Immature natural killer cell (primary cell): ENCODE measurements around the gene GABRB3. TPM values are rescaled to one million over a fixed set of nuclear protein-coding genes. Genes with fewer than 3 reads are reported as not detected.

Experiments used
- DNase-seq, 3 donors: peaks; one replicate each; pipeline ENCODE4 v3.0.0; 2022; ENCODE audit warnings: mixed read lengths in 1 of 3
- H3K27ac Mint-ChIP-seq, 6 donors: one replicate each; pipeline ENCODE4 v1.8.0; 2020; ENCODE audit warnings: mixed read lengths in 6 of 6, mild to moderate bottlenecking in 5 of 6, inconsistent platforms in 4 of 6, moderate library complexity in 3 of 6
- H3K27me3 Mint-ChIP-seq, 3 donors: one replicate each; pipeline ENCODE4 v1.8.0; 2020 to 2021; ENCODE audit warnings: low read depth in 3 of 3, mild to moderate bottlenecking in 3 of 3, mixed read lengths in 3 of 3, moderate library complexity in 3 of 3, inconsistent platforms in 1 of 3
- H3K36me3 Mint-ChIP-seq, 3 donors: one replicate each; pipeline ENCODE4 v1.8.0; 2020; ENCODE audit warnings: mixed read lengths in 3 of 3, inconsistent platforms in 2 of 3, mild to moderate bottlenecking in 2 of 3
- H3K4me1 Mint-ChIP-seq, 2 donors: one replicate each; pipeline ENCODE4 v1.8.0; 2020; ENCODE audit warnings: inconsistent platforms in 2 of 2, mild to moderate bottlenecking in 2 of 2, mixed read lengths in 2 of 2, moderate library complexity in 1 of 2
- H3K4me3 Mint-ChIP-seq, 5 donors: one replicate each; pipeline ENCODE4 v1.8.0; 2020; ENCODE audit warnings: mild to moderate bottlenecking in 5 of 5, mixed read lengths in 5 of 5, inconsistent platforms in 3 of 5, moderate library complexity in 3 of 5
- H3K9me3 Mint-ChIP-seq, 6 donors: one replicate each; pipeline ENCODE4 v1.8.0; 2020; ENCODE audit warnings: mild to moderate bottlenecking in 6 of 6, mixed read lengths in 6 of 6, inconsistent platforms in 4 of 6, moderate library complexity in 3 of 6
- polyA plus RNA-seq, 3 donors: library from polyadenylated mRNA; unstranded; fragments of 300-500 nt; fragmentation: Illumina TruSeq; gene quantifications; one replicate each; pipeline ENCODE4 v1.2.3, GENCODE V29; 2021

GABRB3 gene
- polyA plus RNA-seq, 3 donors from 2014 or later = not detected

DNA sequence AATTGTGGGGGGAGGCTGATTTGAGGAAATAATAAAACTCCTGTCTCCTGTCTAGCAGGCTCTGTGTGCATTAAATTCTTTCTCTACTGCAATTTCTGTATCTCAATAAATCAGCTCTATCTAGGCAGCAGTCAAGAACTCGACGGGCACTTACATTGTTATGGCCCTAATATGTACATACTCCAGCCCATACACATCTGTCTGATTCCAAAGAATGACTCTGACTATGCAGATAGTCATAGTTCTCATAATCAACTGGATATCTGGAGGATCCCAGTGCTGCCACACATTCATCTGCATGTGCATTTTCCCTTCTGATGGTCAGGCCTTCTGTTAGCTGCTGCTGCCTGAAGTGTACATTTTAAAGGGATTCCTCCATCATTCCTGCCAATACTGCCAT lies 114.6 kb downstream of the GABRB3 start:
- peaks cover 0 to 1% (median 0%) of the 10 kb centered on the region in 3 donors for H3K27me3 Mint-ChIP-seq
- no peak for DNase-seq

DNA sequence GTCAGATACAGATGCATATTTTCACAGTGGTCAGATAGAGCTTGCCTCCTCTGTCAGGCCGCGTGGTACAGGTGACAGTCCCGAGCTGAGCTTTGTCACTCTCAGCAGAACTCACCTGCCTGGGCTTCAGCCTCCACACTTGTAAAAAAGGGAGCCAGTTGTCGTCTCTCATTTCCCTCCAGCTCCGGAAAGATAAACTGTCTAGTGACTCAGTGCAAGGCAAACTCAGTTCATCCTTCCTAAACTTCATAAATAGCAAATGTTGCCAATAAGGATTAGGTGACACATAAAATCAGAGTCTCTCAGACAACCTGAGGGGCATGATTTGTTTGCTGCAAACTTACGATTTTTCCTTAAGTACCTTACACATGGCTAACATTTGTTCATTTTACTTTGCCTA lies 116.8 kb downstream of the GABRB3 start:
- Mint-ChIP-seq H3K36me3 (no peaks in the 10 kb centered on the region), H3K4me3 (no peak overlapping the region), H3K27me3 (peaks cover 0 to 1% (median 0%) of the 10 kb centered on the region in 3 donors), H3K9me3 (peaks cover 5 to 40% (median 18%) of the 10 kb centered on the region in 6 donors), H3K27ac (no peak overlapping the region), H3K4me1 (no peaks in the 10 kb centered on the region)
- no peak for DNase-seq

More for the DNA sequence above, 114.6 kb downstream of the GABRB3 start:
- H3K27ac Mint-ChIP-seq = no peak overlapping the region
- no peak overlapping the region for H3K4me3 Mint-ChIP-seq
- no peaks in the 10 kb centered on the region for H3K4me1 Mint-ChIP-seq
- no peaks in the 10 kb centered on the region for H3K36me3 Mint-ChIP-seq
- peaks cover 3 to 26% (median 14%) of the 10 kb centered on the region in 6 donors for H3K9me3 Mint-ChIP-seq

- no peaks in the 10 kb centered on the region for H3K27me3 Mint-ChIP-seq
- DNase-seq = no peak
- peaks cover 7 to 61% (median 30%) of the 10 kb centered on the region in 6 donors for H3K9me3 Mint-ChIP-seq
- H3K36me3 Mint-ChIP-seq = no peaks in the 10 kb centered on the region
- H3K4me3 Mint-ChIP-seq = no peak overlapping the region
- H3K4me1 Mint-ChIP-seq = no peaks in the 10 kb centered on the region
- no peak overlapping the region for H3K27ac Mint-ChIP-seq
These were observed 121.0 kb downstream of the GABRB3 start for GRCh38 chr15:26651909-26652308.

- DNase-seq = no peak
- no peak overlapping the region for H3K4me3 Mint-ChIP-seq
- H3K4me1 Mint-ChIP-seq = no peaks in the 10 kb centered on the region
- no peak overlapping the region for H3K27ac Mint-ChIP-seq
- H3K9me3 Mint-ChIP-seq = peaks cover 10 to 58% (median 32%) of the 10 kb centered on the region in 6 donors
- H3K27me3 Mint-ChIP-seq = no peaks in the 10 kb centered on the region
- no peaks in the 10 kb centered on the region for H3K36me3 Mint-ChIP-seq
These were observed 124.2 kb downstream of the GABRB3 start for GRCh38 chr15:26648676-26649075.

DNA sequence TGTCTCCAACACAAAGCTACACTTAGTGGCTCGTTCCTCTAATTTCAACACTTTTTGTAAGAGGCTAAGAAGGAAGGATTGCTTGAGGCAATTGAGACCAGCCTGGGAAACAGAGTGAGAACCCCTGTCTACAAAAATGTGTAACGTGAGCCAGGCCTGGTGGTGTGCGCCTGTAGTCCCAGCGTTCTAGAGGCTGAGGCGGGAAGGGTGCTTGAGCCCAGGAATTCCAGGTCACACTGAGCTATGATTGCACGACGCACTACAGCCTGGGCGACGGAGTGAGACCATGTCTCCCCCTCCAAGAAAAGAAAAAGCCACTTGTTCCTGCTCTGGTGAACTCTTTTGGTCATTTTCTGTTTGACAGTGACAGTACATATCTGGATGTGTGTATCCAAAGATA lies 127.9 kb downstream of the GABRB3 start:
- no peaks in the 10 kb centered on the region for H3K36me3 Mint-ChIP-seq

GRCh38 chr15:26641144-26641543 lies 131.7 kb downstream of the GABRB3 start:
- Mint-ChIP-seq H3K9me3 (peaks cover 10 to 30% (median 21%) of the 10 kb centered on the region in 6 donors), H3K4me3 (no peak overlapping the region), H3K4me1 (no peaks in the 10 kb centered on the region), H3K36me3 (no peaks in the 10 kb centered on the region), H3K27me3 (peaks cover 0 to 2% (median 0%) of the 10 kb centered on the region in 3 donors), H3K27ac (no peak overlapping the region)
- DNase-seq = no peak

More for the DNA sequence above, 127.9 kb downstream of the GABRB3 start:
- peaks cover 15 to 45% (median 26%) of the 10 kb centered on the region in 6 donors for H3K9me3 Mint-ChIP-seq
- no peak overlapping the region for H3K4me3 Mint-ChIP-seq
- DNase-seq = no peak
- H3K4me1 Mint-ChIP-seq = no peaks in the 10 kb centered on the region
- no peak overlapping the region for H3K27ac Mint-ChIP-seq
- peaks cover 0 to 2% (median 0%) of the 10 kb centered on the region in 3 donors for H3K27me3 Mint-ChIP-seq

DNA sequence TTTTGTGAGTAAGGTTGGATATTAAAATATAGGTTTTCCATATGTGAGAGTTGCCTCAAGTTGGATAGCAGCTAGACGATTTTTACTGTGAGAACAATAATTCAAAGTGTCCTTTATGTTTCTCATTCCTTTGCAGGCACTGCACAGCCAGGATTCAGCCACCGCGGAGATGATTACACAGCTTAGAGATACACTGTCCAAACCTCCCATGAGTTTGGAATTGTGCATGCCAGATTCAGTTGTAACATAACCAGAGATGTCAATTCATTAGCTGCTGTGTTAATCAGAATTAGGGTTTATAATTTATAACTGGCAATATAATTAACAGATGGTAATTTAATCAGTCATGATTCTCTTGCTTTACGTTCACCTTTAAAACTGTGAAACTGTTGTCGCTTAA lies 132.3 kb downstream of the GABRB3 start:
- DNase-seq = no peak
- no peaks in the 10 kb centered on the region for H3K36me3 Mint-ChIP-seq

GRCh38 chr15:26639966-26640365 lies 132.9 kb downstream of the GABRB3 start:
- Mint-ChIP-seq H3K27me3 (peaks cover 0 to 2% (median 0%) of the 10 kb centered on the region in 3 donors), H3K4me1 (no peaks in the 10 kb centered on the region), H3K4me3 (no peak overlapping the region), H3K36me3 (no peaks in the 10 kb centered on the region), H3K27ac (no peak overlapping the region), H3K9me3 (peaks cover 9 to 37% (median 21%) of the 10 kb centered on the region in 6 donors)
- DNase-seq = no peak

More for the DNA sequence above, 132.3 kb downstream of the GABRB3 start:
- H3K27me3 Mint-ChIP-seq = peaks cover 0 to 2% (median 0%) of the 10 kb centered on the region in 3 donors
- no peaks in the 10 kb centered on the region for H3K4me1 Mint-ChIP-seq
- H3K9me3 Mint-ChIP-seq = peaks cover 9 to 31% (median 21%) of the 10 kb centered on the region in 6 donors
- H3K4me3 Mint-ChIP-seq = no peak overlapping the region
- no peak overlapping the region for H3K27ac Mint-ChIP-seq

GRCh38 chr15:26635614-26636013 lies 137.3 kb downstream of the GABRB3 start:
- Mint-ChIP-seq H3K27ac (no peak overlapping the region), H3K9me3 (peaks cover 7 to 34% (median 19%) of the 10 kb centered on the region in 6 donors), H3K36me3 (no peaks in the 10 kb centered on the region), H3K4me1 (no peaks in the 10 kb centered on the region), H3K27me3 (no peaks in the 10 kb centered on the region), H3K4me3 (no peak overlapping the region)
- DNase-seq = no peak

- no peaks in the 10 kb centered on the region for H3K27me3 Mint-ChIP-seq
- DNase-seq = no peak
- H3K9me3 Mint-ChIP-seq = peaks cover 8 to 35% (median 19%) of the 10 kb centered on the region in 6 donors
- H3K4me3 Mint-ChIP-seq = no peak overlapping the region
- no peaks in the 10 kb centered on the region for H3K4me1 Mint-ChIP-seq
- no peak overlapping the region for H3K27ac Mint-ChIP-seq
- H3K36me3 Mint-ChIP-seq = no peaks in the 10 kb centered on the region
These were observed 137.8 kb downstream of the GABRB3 start for GRCh38 chr15:26635105-26635504.

DNA sequence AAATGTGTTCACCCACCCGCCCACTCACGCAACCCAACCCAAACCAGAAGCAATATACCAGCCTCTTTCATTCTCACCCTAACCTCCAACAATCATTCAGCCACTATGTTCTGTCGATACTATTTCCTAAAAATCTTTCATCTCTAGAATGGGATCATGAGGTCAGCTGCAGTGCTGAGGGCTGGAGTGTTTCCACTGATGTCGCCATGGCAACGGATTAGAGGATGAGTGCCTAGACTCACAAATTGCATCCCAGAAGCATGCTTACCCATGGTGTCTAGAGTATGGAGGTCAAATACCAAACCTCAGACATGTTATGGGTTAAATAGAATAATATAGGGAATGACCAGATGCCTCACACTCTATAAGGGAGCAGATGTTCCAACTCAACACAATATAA lies 138.5 kb downstream of the GABRB3 start:
- H3K36me3 Mint-ChIP-seq = no peaks in the 10 kb centered on the region
- H3K4me3 Mint-ChIP-seq = no peak overlapping the region
- no peaks in the 10 kb centered on the region for H3K27me3 Mint-ChIP-seq
- peaks cover 8 to 35% (median 18%) of the 10 kb centered on the region in 6 donors for H3K9me3 Mint-ChIP-seq
- DNase-seq = no peak
- H3K4me1 Mint-ChIP-seq = no peaks in the 10 kb centered on the region
- H3K27ac Mint-ChIP-seq = no peak overlapping the region

- Mint-ChIP-seq H3K4me3 (no peak overlapping the region), H3K9me3 (peaks cover 12 to 44% (median 22%) of the 10 kb centered on the region in 6 donors), H3K27ac (no peak overlapping the region), H3K27me3 (no peaks in the 10 kb centered on the region), H3K4me1 (no peaks in the 10 kb centered on the region), H3K36me3 (no peaks in the 10 kb centered on the region)
- DNase-seq = no peak
These were observed 140.4 kb downstream of the GABRB3 start for GRCh38 chr15:26632500-26632899.

- Mint-ChIP-seq H3K27me3 (peaks cover 0 to under 1% (median 0%) of the 10 kb centered on the region in 3 donors), H3K4me1 (no peaks in the 10 kb centered on the region), H3K9me3 (peaks cover 11 to 47% (median 25%) of the 10 kb centered on the region in 6 donors), H3K27ac (no peak overlapping the region), H3K4me3 (no peak overlapping the region), H3K36me3 (no peaks in the 10 kb centered on the region)
- DNase-seq = no peak
These were observed 141.0 kb downstream of the GABRB3 start for GRCh38 chr15:26631894-26632293.

DNA sequence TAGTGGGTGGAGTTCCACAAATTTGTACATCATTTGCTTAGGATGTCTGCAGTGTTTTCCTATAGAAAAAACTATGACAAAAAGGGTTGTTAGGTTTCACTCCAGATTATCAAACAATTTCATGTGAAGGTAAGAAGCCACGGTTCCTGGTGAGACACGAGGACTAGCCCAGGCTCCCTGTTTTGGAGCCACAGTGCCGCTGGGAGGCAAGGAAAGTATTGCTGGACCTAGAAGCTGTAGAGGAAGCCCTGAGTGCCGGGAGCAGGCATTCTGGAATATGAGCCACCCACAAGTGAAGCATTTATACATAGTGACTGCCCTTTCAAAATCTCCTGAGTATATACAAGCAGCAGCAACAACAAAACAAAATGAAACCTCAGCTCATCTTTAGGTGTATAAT lies 142.0 kb downstream of the GABRB3 start:
- Mint-ChIP-seq H3K27me3 (peaks cover 0 to 2% (median 0%) of the 10 kb centered on the region in 3 donors), H3K4me3 (no peak overlapping the region), H3K27ac (no peak overlapping the region), H3K9me3 (peaks cover 3 to 51% (median 27%) of the 10 kb centered on the region in 6 donors), H3K4me1 (no peaks in the 10 kb centered on the region), H3K36me3 (no peaks in the 10 kb centered on the region)
- DNase-seq = no peak
